Nephron progenitor cell (in vitro differentiated cells): ENCODE measurements around the gene KLHDC4.
"Not testable (repeated sequence)": the region's sequence is repeated elsewhere in the genome, so short reads cannot be mapped to it uniquely, and the experiment has no call there.

ENCODE experiments used
- DNase-seq: peaks from one replicate; pipeline ENCODE4 v3.0.0; 2021
- H3K27ac Mint-ChIP-seq: 2 replicates; pipeline ENCODE4 v1.8.0; 2021; ENCODE audit warnings: mild to moderate bottlenecking, moderate library complexity, mixed read lengths
- H3K27me3 Mint-ChIP-seq: 2 replicates; pipeline ENCODE4 v1.8.0; 2021; ENCODE audit warnings: mild to moderate bottlenecking, low read depth, mixed read lengths; ENCODE audit not compliant: poor library complexity
- H3K36me3 Mint-ChIP-seq: 2 replicates; pipeline ENCODE4 v1.8.0; 2021; ENCODE audit warnings: low read depth, mixed read lengths
- H3K4me1 Mint-ChIP-seq: 2 replicates; pipeline ENCODE4 v1.8.0; 2021; ENCODE audit warnings: mixed read lengths
- H3K4me3 Mint-ChIP-seq: 2 replicates; pipeline ENCODE4 v1.8.0; 2021; ENCODE audit warnings: mild to moderate bottlenecking, moderate library complexity, mixed read lengths
- H3K9me3 Mint-ChIP-seq: 2 replicates; pipeline ENCODE4 v1.8.0; 2021; ENCODE audit warnings: mild to moderate bottlenecking, moderate library complexity, mixed read lengths
- TF ChIP-seq, protein P1 (sequence below): fragments of 200-600 bp; sonication (generic); IDR thresholded peaks from 2 replicates; pipeline ENCODE4 v1.5.0; 2021; ENCODE audit warnings: antibody characterized with exemption

Gene KLHDC4

GRCh38 chr16:87681981-87682570 lies 83.7 kb downstream of the KLHDC4 start:
- Mint-ChIP-seq H3K4me3 (no peak overlapping the region), H3K27ac (no peak overlapping the region), H3K27me3 (peaks cover 7% of the 10 kb centered on the region), H3K9me3 (no peaks in the 10 kb centered on the region), H3K4me1 (peaks cover 11% of the 10 kb centered on the region), H3K36me3 (no peaks in the 10 kb centered on the region)
- TF ChIP-seq, protein P1, sequence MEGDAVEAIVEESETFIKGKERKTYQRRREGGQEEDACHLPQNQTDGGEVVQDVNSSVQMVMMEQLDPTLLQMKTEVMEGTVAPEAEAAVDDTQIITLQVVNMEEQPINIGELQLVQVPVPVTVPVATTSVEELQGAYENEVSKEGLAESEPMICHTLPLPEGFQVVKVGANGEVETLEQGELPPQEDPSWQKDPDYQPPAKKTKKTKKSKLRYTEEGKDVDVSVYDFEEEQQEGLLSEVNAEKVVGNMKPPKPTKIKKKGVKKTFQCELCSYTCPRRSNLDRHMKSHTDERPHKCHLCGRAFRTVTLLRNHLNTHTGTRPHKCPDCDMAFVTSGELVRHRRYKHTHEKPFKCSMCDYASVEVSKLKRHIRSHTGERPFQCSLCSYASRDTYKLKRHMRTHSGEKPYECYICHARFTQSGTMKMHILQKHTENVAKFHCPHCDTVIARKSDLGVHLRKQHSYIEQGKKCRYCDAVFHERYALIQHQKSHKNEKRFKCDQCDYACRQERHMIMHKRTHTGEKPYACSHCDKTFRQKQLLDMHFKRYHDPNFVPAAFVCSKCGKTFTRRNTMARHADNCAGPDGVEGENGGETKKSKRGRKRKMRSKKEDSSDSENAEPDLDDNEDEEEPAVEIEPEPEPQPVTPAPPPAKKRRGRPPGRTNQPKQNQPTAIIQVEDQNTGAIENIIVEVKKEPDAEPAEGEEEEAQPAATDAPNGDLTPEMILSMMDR = peak; percentile 6
- no peak for DNase-seq

DNA sequence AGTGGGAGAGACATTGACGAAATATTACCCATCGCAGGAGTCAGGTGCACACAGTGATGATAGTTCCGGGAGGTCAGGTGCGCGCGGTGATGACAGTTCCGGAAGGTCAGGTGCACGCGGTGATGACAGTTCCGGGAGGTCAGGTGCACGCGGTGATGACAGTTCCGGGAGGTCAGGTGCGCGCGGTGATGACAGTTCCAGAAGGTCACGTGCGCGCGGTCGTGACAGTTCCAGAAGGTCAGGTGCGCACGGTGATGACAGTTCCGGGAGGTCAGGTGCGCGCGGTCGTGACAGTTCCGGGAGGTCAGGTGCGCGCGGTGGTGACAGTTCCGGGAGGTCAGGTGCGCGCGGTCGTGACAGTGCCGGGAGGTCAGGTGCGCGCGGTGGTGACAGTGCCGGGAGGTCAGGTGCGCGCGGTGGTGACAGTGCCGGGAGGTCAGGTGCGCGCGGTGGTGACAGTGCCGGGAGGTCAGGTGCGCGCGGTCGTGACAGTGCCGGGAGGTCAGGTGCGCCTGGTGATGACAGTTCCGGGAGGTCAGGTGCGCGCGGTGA lies 84.7 kb downstream of the KLHDC4 start:
- H3K36me3 Mint-ChIP-seq, H3K27me3 Mint-ChIP-seq, DNase-seq, H3K9me3 Mint-ChIP-seq, H3K27ac Mint-ChIP-seq, H3K4me3 Mint-ChIP-seq: not testable (repeated sequence)
- H3K4me1 Mint-ChIP-seq = peaks cover 14% of the 10 kb centered on the region

DNA sequence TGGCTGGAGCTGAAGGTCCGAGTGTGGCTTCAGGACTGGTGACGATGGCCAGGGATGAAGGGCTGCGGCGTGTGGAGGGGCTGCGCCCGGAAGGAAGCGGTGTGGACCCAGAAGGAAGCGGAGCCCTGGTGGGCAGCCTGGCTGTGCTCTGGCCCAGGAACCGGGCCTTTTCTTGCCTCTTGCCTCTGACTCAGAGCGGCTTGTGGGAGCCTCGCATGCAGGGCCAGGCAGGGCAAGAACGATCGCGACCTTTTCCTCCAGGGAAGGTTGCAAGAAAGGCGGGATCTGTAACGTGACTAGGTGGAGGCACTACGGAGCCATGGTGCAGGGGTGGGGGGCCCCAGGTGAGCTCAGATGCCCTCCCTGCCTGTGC lies 85.5 kb downstream of the KLHDC4 start:
- no peaks in the 10 kb centered on the region for H3K36me3 Mint-ChIP-seq
- no peaks in the 10 kb centered on the region for H3K9me3 Mint-ChIP-seq
- H3K27ac Mint-ChIP-seq = no peak overlapping the region
- H3K4me1 Mint-ChIP-seq = peaks cover 22% of the 10 kb centered on the region
- TF ChIP-seq, protein P1 = no peak
- peaks cover 7% of the 10 kb centered on the region for H3K27me3 Mint-ChIP-seq
- DNase-seq = no peak
- no peak overlapping the region for H3K4me3 Mint-ChIP-seq

DNA sequence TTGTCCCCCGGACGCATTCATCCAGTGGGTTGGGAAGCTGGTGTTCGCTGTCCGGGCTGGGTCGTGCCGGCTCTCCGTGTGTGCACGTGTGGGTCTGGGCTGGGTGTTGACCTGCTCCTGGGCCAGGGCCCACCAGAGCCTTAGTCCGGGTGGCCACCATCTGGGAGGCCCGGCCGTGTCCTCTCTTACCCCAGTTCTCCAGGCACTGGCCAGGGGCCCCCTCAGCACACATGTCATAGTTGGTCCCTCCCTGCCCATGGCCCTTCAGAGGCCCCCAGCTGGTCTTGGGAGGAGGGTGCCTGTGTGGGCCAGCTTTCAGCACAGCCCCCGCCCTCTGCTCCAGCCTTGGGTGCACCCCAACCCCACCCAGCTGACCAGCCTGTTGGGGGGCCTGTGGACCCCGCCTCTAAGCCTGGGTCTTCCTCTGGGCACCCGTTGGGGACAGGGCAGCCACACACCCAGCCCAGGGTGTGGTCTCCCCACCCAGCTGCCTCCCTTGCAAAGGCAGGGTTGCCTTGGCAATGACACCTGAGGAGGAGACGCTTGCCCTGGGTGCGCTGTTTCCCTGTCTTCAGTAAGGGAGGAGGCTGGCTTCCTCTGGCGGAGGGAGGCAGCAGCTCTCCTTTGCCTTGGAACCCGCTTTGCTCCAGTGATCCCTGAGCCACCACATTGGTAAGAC lies 86.1 kb downstream of the KLHDC4 start:
- no peak overlapping the region for H3K4me3 Mint-ChIP-seq
- H3K4me1 Mint-ChIP-seq = peaks cover 27% of the 10 kb centered on the region
- no peaks in the 10 kb centered on the region for H3K36me3 Mint-ChIP-seq
- no peak for DNase-seq
- TF ChIP-seq, protein P1 = no peak
- H3K27me3 Mint-ChIP-seq = peaks cover 7% of the 10 kb centered on the region
- no peak overlapping the region for H3K27ac Mint-ChIP-seq
- no peaks in the 10 kb centered on the region for H3K9me3 Mint-ChIP-seq

- H3K9me3 Mint-ChIP-seq = no peaks in the 10 kb centered on the region
- TF ChIP-seq, protein P1 = no peak
- DNase-seq = no peak
These were observed 87.2 kb downstream of the KLHDC4 start for GRCh38 chr16:87678618-87679017.

DNA sequence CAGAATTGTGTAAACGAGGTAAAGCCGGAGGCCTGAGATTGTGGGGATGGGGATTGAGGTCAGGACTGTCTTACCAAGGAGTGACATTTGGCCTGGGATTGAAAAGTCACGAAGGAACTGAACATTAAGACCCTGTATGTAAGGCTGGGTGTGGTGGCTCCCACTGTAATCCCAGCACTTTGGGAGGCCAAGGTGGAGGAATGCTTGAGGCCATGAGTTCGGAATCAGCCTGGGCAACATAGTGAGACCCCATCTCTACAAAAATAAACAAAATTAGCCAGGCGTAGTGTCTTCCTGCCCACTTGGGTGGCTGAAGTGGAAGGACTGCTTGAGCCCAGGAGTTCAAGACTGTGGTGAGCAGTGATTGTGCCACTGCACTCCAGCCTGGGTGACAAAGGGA lies 88.0 kb downstream of the KLHDC4 start:
- no peak for DNase-seq
- Mint-ChIP-seq H3K4me1 (peaks cover 32% of the 10 kb centered on the region), H3K4me3 (no peak overlapping the region), H3K9me3 (no peaks in the 10 kb centered on the region), H3K27ac (peak overlapping the region; percentile 65), H3K36me3 (no peaks in the 10 kb centered on the region), H3K27me3 (peaks cover 10% of the 10 kb centered on the region)
- TF ChIP-seq, protein P1 = no peak

More at GRCh38 chr16:87678618-87679017, 87.2 kb downstream of the KLHDC4 start:
- Mint-ChIP-seq H3K27ac (no peak overlapping the region), H3K4me3 (no peak overlapping the region), H3K36me3 (no peaks in the 10 kb centered on the region), H3K4me1 (peaks cover 32% of the 10 kb centered on the region), H3K27me3 (peaks cover 10% of the 10 kb centered on the region)
